ENCODE measurements around the gene GDPD2. TPM values are rescaled to one million over a fixed set of nuclear protein-coding genes. Genes with fewer than 3 reads are reported as not detected.

Gene GDPD2
- total and polyA plus RNA-seq, 2 of the 13 experiments (the other 11 are each of a cell fraction or from before 2014, with no cell fraction given), result 0.04 to 0.08 TPM

- TF ChIP-seq ZNF792 (CRISPR knock-in tag; IDR thresholded peaks at IDR 0.05) (no peak), NFE2L2 (IDR thresholded peaks at IDR 0.05; ENCODE audit: low read length) (no peak), SATB2 (CRISPR knock-in tag; IDR thresholded peaks at IDR 0.05) (no peak), TIGD3 (CRISPR knock-in tag; IDR thresholded peaks at IDR 0.05; ENCODE audit: borderline replicate concordance) (no peak)
These were observed 53.2 kb downstream of the GDPD2 start (continued) for GRCh38 chrX:70476166-70476933.

GRCh38 chrX:70476934-70477733, 54.0 kb downstream of the GDPD2 start:
- 0 out of 2 replicates have a peak overlapping the region, but pooled peaks have one; percentile 43 for H3K9ac ChIP-seq (ENCODE audit: insufficient read depth, low read depth, low read length)
- no peaks in the 10 kb centered on the region for H3K9me3 ChIP-seq (ENCODE audit: low read length)
- peak overlapping the region in 2 of 3 experiments; percentile 22 to 37; a peak in 3 of 6 replicates for H3K4me3 ChIP-seq (replicated peaks in 1 of 3; ENCODE audit: insufficient read depth in 1 of 3, low read depth in 2 of 3, low read length in 3 of 3)
- in situ Hi-C loops (cut with HindIII; ENCODE audit: extremely low pct_ligation_motif_present, low pct_unique_long_range_greater_than_20kb) (no loop called here), intact Hi-C loops (cut with micrococcal nuclease; ENCODE audit: unreplicated experiment) (loop anchor here (2.0 kb wide), 1 partner anchor 22 kb away; no protein-coding TSS in a partner anchor)
- BruUV-seq (replicated peaks), result no TSS peak
- peak; percentile 88 for ATAC-seq
- peaks cover 35% of the 10 kb centered on the region for H3K4me1 ChIP-seq (ENCODE audit: insufficient read depth, low read length)
- FAIRE-seq, result peak; percentile 8
- no peaks in the 10 kb centered on the region for H3K79me2 ChIP-seq (ENCODE audit: insufficient read depth, low read length)
- H2AFZ ChIP-seq (ENCODE audit: low read length), result no peak overlapping the region
- WGBS (ENCODE audit: low lambda C conversion rate), result 30% methylated on average over 11 of the region's 13 CpGs
- peak overlapping the region; percentile 69 for H3K4me2 ChIP-seq (ENCODE audit: low read depth, low read length)
- DNase-seq (ENCODE audit: low spot score), result no peak
- H3K27me3 ChIP-seq (ENCODE audit: control insufficient read depth in 1 of 2, insufficient read depth in 2 of 2, low read length in 2 of 2), result no peaks in the 10 kb centered on the region
- H3K27ac ChIP-seq (ENCODE audit: extremely low read length, insufficient read depth, low read length), result peak overlapping the region; percentile 35
- no peaks in the 10 kb centered on the region for H4K20me1 ChIP-seq (ENCODE audit: insufficient read depth, low read length)
- POLR2A ChIA-PET, result no interaction called here
- CTCF ChIA-PET (ENCODE audit: low intra/inter-chr PET ratio, low total read pairs), result no interaction called here
- no peak for TF ChIP-seq ZNF124 (CRISPR knock-in tag; IDR thresholded peaks at IDR 0.05)
- peak; percentile 40; the same call in 1 of the 2 replicates for TF ChIP-seq FOSL2 (CRISPR knock-in tag; IDR thresholded peaks at IDR 0.05)
- 0 out of 2 replicates have a peak, but pooled peaks have one; percentile 17 for TF ChIP-seq SAP130 (CRISPR knock-in tag; IDR thresholded peaks at IDR 0.05; ENCODE audit: low read depth)
- no peak for TF ChIP-seq HNRNPL (IDR thresholded peaks at IDR 0.05; ENCODE audit: low read depth, low read length)
- 0 out of 2 replicates have a peak, but pooled peaks have one; percentile 13 for TF ChIP-seq TFAP4 (IDR thresholded peaks at IDR 0.05; ENCODE audit: borderline replicate concordance, low read depth)
- H3K36me3 ChIP-seq (replicated peaks in 1 of 2; ENCODE audit: control insufficient read depth in 1 of 2, insufficient read depth in 2 of 2, low read length in 2 of 2), result peaks cover 0 to 3% of the 10 kb centered on the region in 2 experiments; a peak in 1 of 5 replicates

Measured in HepG2 (cell line).